Sigmoid colon (tissue), 7 donors: ENCODE data around the gene OTULINL. TPM values are rescaled to one million over a fixed set of nuclear protein-coding genes. Genes with fewer than 3 reads are reported as not detected.

Source experiments
- DNase-seq: peaks from one replicate; pipeline ENCODE4 v3.0.0-alpha.2; 2019
- H3K27ac ChIP-seq, 4 donors: fragments of 200-600 bp; sonication (generic); one replicate each; pipeline ENCODE4 v1.5.1; 2016 to 2019; ENCODE audit warnings: mild to moderate bottlenecking in 1 of 4
- H3K27me3 ChIP-seq, 3 donors: fragments of 200-600 bp; sonication (generic); one replicate each; pipeline ENCODE4 v1.5.1; 2019; ENCODE audit warnings: mild to moderate bottlenecking in 1 of 3
- H3K36me3 ChIP-seq, 4 donors: fragments of 200-600 bp; sonication (generic); one replicate each; pipeline ENCODE4 v1.5.1; 2016 to 2019
- H3K4me1 ChIP-seq, 4 donors: fragments of 200-600 bp; sonication (generic); one replicate each; pipeline ENCODE4 v1.5.1; 2017 to 2019
- H3K4me3 ChIP-seq, 4 donors: fragments of 200-600 bp; sonication (generic); one replicate each; pipeline ENCODE4 v1.5.1; 2017 to 2019; ENCODE audit warnings: mild to moderate bottlenecking in 2 of 4, moderate library complexity in 1 of 4
- H3K9me3 ChIP-seq, 4 donors: fragments of 200-600 bp in 3 of 4; sonication (generic) in 3 of 4; one replicate each; pipeline versions ENCODE4 v1.5.1 to v1.6.1; 2013 to 2019
- EP300 ChIP-seq, 4 donors: sonication (generic); formaldehyde crosslinking; IDR thresholded peaks; one replicate each; pipeline ENCODE4 v1.6.1; 2017; ENCODE audit warnings: antibody characterized with exemption in 4 of 4
- POLR2A ChIP-seq, 2 donors: fragments of 450-650 bp; IDR thresholded peaks; one replicate each; pipeline ENCODE4 v1.6.1; 2016; ENCODE audit warnings: antibody characterized with exemption in 2 of 2, mild to moderate bottlenecking in 2 of 2, moderate library complexity in 2 of 2
- POLR2AphosphoS5 ChIP-seq, 4 donors: sonication (generic); formaldehyde crosslinking; IDR thresholded peaks; one replicate each; pipeline ENCODE4 v1.6.1; 2017; ENCODE audit warnings: antibody characterized with exemption in 4 of 4
- WGBS, 2 donors: extraction: QIAGEN DNeasy Blood & Tissue Kit; methylation state at CpG; one replicate each; pipeline ENCODE4 v1.1.7; 2013; 5-methylcytosine and 5-hydroxymethylcytosine counted together
- intact Hi-C: fragments of 100-400 bp; cut with DNase I; formaldehyde crosslinking; loops from one replicate; pipeline ENCODE4 v1.15.1; 2023
- polyA plus RNA-seq, 3 donors: library from polyadenylated mRNA; stranded (reverse); fragments of 200-250 nt; gene quantifications; one replicate each; pipeline ENCODE4 v1.2.3, GENCODE V29; 2013
- total RNA-seq, 4 donors: library from RNA; depleted of rRNA; stranded (reverse); fragments of >200 nt; gene quantifications; one replicate each; pipeline ENCODE4 v1.1.0, GENCODE V29; 2016
- TF ChIP-seq, protein P1 (sequence below), 4 experiments: fragments of 450-650 bp in 3 of 4; fragments of 200-600 bp in 1 of 4; IDR thresholded peaks; one replicate each; pipeline ENCODE4 v1.5.1; 2016 to 2019; ENCODE audit warnings: antibody characterized with exemption in 4 of 4, mild to moderate bottlenecking in 3 of 4, moderate library complexity in 2 of 4
- donor health status: healthy with polysubstance abuse.
- donor health status: Bipolar disorder and iron deficiency.
- donor health status: healthy.

Gene OTULINL
- total and polyA plus RNA-seq, 7 donors: 1.9 to 21.1 (median 5.7) TPM

DNA sequence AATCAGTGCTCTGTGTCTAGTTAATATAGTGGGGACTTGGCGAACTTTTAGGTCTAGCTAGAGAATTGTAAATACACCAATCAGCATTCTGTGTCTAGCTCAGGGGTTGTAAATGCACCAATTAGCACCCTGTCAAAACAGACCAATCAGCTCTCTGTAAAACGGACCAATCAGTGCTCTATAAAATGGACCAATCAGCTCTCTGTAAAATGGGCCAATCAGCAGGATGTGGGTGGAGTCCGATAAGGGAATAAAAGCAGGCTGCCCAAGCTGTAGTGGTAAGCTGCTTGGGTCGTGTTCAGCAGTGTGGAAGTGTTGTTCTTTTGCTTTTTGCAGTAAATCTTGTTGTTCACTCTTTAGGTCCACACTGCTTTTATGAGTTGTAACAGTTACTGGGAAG is 3.6 kb upstream of the OTULINL start:
- no peaks in the 10 kb centered on the region for H3K36me3 ChIP-seq
- peaks cover 0 to 21% (median 18%) of the 10 kb centered on the region in 4 donors for H3K4me1 ChIP-seq
- 92 to 93% methylated on average over 4 of the region's 4 CpGs for WGBS, 2 donors
- no peak for DNase-seq
- TF ChIP-seq, protein P1, sequence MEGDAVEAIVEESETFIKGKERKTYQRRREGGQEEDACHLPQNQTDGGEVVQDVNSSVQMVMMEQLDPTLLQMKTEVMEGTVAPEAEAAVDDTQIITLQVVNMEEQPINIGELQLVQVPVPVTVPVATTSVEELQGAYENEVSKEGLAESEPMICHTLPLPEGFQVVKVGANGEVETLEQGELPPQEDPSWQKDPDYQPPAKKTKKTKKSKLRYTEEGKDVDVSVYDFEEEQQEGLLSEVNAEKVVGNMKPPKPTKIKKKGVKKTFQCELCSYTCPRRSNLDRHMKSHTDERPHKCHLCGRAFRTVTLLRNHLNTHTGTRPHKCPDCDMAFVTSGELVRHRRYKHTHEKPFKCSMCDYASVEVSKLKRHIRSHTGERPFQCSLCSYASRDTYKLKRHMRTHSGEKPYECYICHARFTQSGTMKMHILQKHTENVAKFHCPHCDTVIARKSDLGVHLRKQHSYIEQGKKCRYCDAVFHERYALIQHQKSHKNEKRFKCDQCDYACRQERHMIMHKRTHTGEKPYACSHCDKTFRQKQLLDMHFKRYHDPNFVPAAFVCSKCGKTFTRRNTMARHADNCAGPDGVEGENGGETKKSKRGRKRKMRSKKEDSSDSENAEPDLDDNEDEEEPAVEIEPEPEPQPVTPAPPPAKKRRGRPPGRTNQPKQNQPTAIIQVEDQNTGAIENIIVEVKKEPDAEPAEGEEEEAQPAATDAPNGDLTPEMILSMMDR (IDR thresholded peaks at IDR 0.05): no peak
- TF ChIP-seq POLR2A (IDR thresholded peaks at IDR 0.05): no peak
- H3K27ac ChIP-seq: no peak overlapping the region
- H3K9me3 ChIP-seq: no peaks in the 10 kb centered on the region
- intact Hi-C loops: no loop called here
- H3K27me3 ChIP-seq: peaks cover 2 to 30% (median 24%) of the 10 kb centered on the region in 3 donors
- H3K4me3 ChIP-seq: no peak overlapping the region

GRCh38 chr5:14579246-14579645 is 2.3 kb upstream of the OTULINL start:
- intact Hi-C loops: no loop called here
- Histone ChIP-seq H3K4me3 (no peak overlapping the region), H3K4me1 (peaks cover 0 to 21% (median 18%) of the 10 kb centered on the region in 4 donors), H3K36me3 (no peaks in the 10 kb centered on the region), H3K9me3 (no peaks in the 10 kb centered on the region), H3K27ac (no peak overlapping the region), H3K27me3 (peaks cover 2 to 30% (median 24%) of the 10 kb centered on the region in 3 donors)
- 84 to 90% methylated on average over 7 of the region's 7 CpGs for WGBS, 2 donors
- no peak for DNase-seq
- TF ChIP-seq EP300 (IDR thresholded peaks at IDR 0.05) (no peak), POLR2A (IDR thresholded peaks at IDR 0.05) (no peak), POLR2AphosphoS5 (IDR thresholded peaks at IDR 0.05) (no peak)
- TF ChIP-seq, protein P1 (IDR thresholded peaks at IDR 0.05): no peak

DNA sequence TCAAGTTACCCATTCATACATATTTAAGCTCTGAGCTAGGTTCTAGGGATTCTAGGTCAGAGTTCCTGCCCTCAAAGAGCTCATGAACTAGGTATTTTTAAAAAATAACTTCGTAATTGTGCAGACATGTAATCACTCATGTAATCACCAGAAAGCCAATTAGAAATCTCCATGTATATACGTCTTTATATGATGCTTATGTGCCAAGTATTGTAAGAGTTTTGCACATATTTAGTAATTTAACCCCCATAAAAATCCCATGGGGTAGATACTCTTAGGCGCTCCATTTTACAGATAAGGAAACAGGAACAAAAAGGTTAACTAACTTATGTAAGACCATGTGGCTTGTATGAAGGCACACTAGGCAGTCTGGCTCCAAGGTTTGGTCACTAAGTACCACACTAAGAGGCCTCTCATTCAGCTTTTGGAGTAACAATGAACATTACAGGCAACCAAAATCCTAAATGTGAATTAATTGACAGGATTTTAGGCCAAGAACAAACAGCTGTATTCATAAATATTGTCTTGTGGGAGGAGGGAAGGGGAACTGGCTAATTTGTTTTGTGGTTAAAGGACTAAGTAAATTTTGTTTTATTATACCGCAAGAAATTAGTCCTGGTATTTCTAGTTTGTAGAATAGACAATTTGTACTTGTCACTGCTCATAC is 1.7 kb upstream of the OTULINL start:
- Histone ChIP-seq H3K27ac (no peak overlapping the region), H3K4me1 (peaks cover 0 to 21% (median 18%) of the 10 kb centered on the region in 4 donors), H3K36me3 (no peaks in the 10 kb centered on the region), H3K27me3 (peaks cover 2 to 30% (median 24%) of the 10 kb centered on the region in 3 donors), H3K9me3 (no peaks in the 10 kb centered on the region), H3K4me3 (no peak overlapping the region)
- intact Hi-C loops: loop anchor here (5.0 to 10.0 kb wide), 3 partner anchors 82 to 185 kb away; partner anchors contain the start of gene OTULIN
- no peak for DNase-seq
- no peak for TF ChIP-seq POLR2A (IDR thresholded peaks at IDR 0.05)
- TF ChIP-seq, protein P1 (IDR thresholded peaks at IDR 0.05): no peak
- 77 to 88% methylated on average over 4 of the region's 4 CpGs for WGBS, 2 donors

- H3K9me3 ChIP-seq: no peaks in the 10 kb centered on the region
- H3K36me3 ChIP-seq: no peaks in the 10 kb centered on the region
- H3K4me3 ChIP-seq: no peak overlapping the region
- H3K27ac ChIP-seq: no peak overlapping the region
- 42 to 82% methylated on average over 6 of the region's 6 CpGs for WGBS, 2 donors
- peaks cover 2 to 30% (median 24%) of the 10 kb centered on the region in 3 donors for H3K27me3 ChIP-seq
- intact Hi-C loops: loop anchor here (5.0 to 10.0 kb wide), 3 partner anchors 82 to 186 kb away; partner anchors contain the start of gene OTULIN
- no peak for DNase-seq
- TF ChIP-seq POLR2A (IDR thresholded peaks at IDR 0.05) (no peak), EP300 (IDR thresholded peaks at IDR 0.05) (no peak), POLR2AphosphoS5 (IDR thresholded peaks at IDR 0.05) (no peak)
- TF ChIP-seq, protein P1 (IDR thresholded peaks at IDR 0.05): no peak
- H3K4me1 ChIP-seq: peaks cover 0 to 21% (median 18%) of the 10 kb centered on the region in 4 donors
Observed at GRCh38 chr5:14580398-14581034, 1.1 kb upstream of the OTULINL start.
